Activated CD8-positive, alpha-beta memory T cell treated with anti-CD3 and anti-CD28 coated beads, Interleukin-2, amount 50 U/mL, for 24 hours (primary cell): Measurements from ENCODE around the gene ABR.
"Not testable (repeated sequence)": the region's sequence is repeated elsewhere in the genome, so short reads cannot be mapped to it uniquely, and the experiment has no call there.

ENCODE experiments used
- DNase-seq: peaks from one replicate; pipeline ENCODE4 v3.0.0-alpha.2; 2020; ENCODE audit errors: extremely low read depth

The ABR gene

GRCh38 chr17:1008008-1008761, 171.6 kb downstream of the ABR start:
- DNase-seq, result no peak

GRCh38 chr17:1007310-1008007, 172.3 kb downstream of the ABR start:
- DNase-seq, result no peak

- no peak for DNase-seq
These were observed 173.7 kb downstream of the ABR start for GRCh38 chr17:1006054-1006453.

GRCh38 chr17:1005361-1005946, 174.3 kb downstream of the ABR start:
- no peak for DNase-seq

- DNase-seq, result no peak
These were observed 174.9 kb downstream of the ABR start for GRCh38 chr17:1004769-1005295.

GRCh38 chr17:1003972-1004768, 175.6 kb downstream of the ABR start:
- no peak for DNase-seq

- DNase-seq, result no peak
These were observed 176.2 kb downstream of the ABR start for GRCh38 chr17:1003633-1003971.

GRCh38 chr17:1002771-1003555, 176.8 kb downstream of the ABR start:
- DNase-seq, result no peak

GRCh38 chr17:1002412-1002753, 177.4 kb downstream of the ABR start:
- no peak for DNase-seq

GRCh38 chr17:1001640-1002411, 178.0 kb downstream of the ABR start:
- DNase-seq, result no peak

GRCh38 chr17:1000597-1001461, 179.0 kb downstream of the ABR start:
- DNase-seq, result no peak

GRCh38 chr17:998111-998510, 181.7 kb downstream of the ABR start:
- no peak for DNase-seq

GRCh38 chr17:996554-997344, 183.0 kb downstream of the ABR start, which contains the start of gene TIMM22:
Gene TIMM22, plus strand, starts transcription at chr17:997129. Its CDS starts 14 bp downstream, at chr17:997143.
- DNase-seq, result peak; percentile 77

GRCh38 chr17:995324-995723, 184.5 kb downstream of the ABR start:
- DNase-seq, result not testable (repeated sequence)

- no peak for DNase-seq
These were observed 186.8 kb downstream of the ABR start for GRCh38 chr17:992933-993332.

GRCh38 chr17:988561-988960, 191.2 kb downstream of the ABR start:
- DNase-seq, result no peak

GRCh38 chr17:987931-988330, 191.8 kb downstream of the ABR start:
- DNase-seq, result no peak

GRCh38 chr17:986322-986929, 193.4 kb downstream of the ABR start:
- DNase-seq, result no peak
